GM21825 (cell line): ENCODE measurements around the gene NKX6-2.

Source experiments
- ATAC-seq: cut with Tn5 transposase; IDR thresholded peaks from one replicate; pipeline ENCODE4 v1.9.1; 2021; ENCODE audit warnings: mild to moderate bottlenecking, moderate library complexity; ENCODE audit not compliant: unreplicated experiment

NKX6-2 gene

DNA sequence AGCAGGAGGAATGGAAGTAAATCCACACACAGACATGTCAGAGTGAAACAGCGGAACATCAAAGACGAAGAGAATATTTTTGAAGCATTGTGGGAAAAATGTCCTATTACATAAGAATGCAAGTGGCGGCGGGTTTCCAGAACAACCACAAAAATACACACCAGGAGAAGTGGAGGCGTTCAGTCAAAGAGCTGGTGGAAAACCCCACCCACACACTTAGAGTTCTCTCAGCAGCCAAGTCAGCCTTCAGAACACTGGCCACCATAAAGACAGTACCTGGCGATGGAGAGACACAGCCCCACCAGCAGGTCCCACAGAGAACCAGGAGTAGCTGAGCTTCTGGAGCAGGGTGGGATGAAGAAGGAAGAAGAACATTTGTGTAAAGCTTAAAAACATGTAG lies 23.7 kb downstream of the NKX6-2 start:
- ATAC-seq: no peak

DNA sequence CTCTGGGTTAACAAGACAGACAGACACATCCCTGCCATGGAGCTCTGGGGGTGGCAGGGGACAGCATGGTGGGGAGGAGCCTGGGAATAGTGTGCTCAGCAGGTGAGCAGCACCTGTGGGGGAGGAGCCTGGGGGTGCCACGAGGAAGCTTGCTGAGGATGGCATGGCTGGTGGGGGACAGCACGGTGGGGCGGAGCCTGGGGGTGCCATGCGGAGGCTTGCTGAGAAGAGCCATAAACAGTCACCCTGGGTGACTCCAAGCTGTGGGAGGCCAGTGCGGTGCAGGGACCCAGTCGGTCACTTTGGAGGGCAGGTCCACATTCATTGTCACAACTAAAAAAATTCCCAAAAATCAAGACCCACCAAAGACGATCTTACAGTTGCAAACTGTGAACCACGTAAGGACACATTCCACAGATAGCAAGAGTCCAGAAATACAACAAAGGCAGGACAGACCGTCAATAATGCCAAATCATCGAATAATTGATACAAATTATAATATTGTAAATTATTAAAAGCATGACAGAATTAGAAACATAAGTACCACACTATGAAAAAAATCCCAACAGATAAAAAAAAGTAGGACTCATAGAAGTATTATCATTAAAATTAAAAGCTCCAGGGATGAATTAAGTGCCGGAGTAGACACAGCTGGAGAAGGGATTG lies 24.4 kb downstream of the NKX6-2 start:
- no peak for ATAC-seq

DNA sequence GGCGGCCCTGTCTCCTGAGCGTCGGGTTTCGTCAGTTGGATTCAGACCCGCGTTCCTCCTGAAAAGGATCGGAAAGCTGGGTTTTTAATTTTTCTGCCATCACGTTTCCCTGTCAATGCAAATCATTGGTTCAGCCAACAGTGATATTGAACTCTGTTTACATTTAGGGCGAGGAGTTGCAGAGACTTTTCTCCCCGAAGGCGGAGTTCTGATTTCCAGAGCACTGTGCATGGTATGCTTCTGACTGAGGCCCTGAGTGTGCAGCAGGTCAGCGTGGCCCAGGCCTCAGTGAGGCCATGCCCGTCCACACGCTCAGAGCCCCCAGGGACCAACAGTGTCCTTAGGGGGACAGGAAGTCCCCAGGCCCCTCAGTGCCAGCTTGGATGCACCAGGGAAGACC lies 27.1 kb downstream of the NKX6-2 start:
- no peak for ATAC-seq

DNA sequence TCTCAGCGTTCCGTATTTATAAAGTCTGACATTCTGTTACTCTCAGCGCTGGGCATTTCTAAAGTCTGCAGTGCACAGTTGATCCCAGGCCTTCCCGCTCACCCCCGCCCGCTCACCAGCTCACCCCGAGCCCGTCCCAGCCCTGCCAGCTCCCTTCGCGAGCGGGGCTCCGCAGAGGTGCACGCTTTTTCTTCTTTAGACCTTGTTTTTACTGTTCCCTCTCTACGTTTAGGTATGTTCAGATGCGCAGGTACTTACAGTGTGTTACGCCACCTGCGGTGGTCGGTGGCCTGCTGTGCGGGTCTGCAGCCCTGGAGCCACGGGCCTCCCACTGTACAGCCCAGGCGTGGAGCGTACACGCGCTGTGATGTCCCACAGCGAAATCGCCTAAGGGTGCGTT lies 28.8 kb downstream of the NKX6-2 start:
- no peak for ATAC-seq

DNA sequence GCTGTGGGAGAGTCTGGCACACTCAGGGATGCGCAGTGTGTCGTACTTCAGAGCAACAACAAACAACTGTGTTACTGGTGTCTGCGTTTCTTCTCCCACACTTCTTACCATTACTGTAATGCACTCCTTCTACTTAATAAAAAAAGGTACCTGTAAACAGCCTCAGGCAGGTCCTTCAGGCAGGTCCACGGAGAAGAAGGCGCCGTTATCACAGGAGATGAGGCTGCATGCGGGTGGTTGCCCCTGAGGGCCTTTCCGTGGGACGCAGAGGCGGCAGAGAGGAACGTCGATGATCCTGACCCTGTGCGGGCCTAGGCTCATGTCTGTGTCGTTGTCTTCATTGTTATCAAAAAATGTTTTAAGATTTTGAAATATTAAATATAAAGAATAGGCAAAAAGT lies 29.4 kb downstream of the NKX6-2 start:
- no peak for ATAC-seq

DNA sequence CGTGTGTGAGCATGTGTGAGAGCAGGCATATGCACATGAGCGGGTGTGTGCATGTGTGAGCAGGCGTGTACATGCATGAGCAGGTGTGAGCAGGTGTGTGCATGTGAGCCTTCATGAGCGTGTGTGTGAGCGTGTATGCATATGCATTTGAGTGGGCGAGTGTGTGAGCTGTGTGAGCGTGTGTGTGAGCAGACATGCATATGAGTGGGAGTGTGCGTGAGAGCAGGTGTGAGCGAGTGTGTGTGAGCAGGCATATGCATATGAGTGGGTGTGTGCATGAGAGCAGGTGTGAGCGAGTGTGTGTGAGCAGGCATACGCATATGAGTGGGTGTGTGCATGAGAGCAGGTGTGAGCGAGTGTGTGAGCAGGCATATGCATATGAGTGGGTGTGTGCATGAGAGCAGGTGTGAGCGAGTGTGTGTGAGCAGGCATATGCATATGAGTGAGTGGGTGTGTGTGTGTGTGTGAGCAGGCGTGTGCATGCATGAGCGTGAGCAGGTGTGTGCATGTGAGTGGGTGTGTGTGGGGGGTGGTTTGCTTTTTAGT lies 30.7 kb downstream of the NKX6-2 start:
- ATAC-seq: no peak

DNA sequence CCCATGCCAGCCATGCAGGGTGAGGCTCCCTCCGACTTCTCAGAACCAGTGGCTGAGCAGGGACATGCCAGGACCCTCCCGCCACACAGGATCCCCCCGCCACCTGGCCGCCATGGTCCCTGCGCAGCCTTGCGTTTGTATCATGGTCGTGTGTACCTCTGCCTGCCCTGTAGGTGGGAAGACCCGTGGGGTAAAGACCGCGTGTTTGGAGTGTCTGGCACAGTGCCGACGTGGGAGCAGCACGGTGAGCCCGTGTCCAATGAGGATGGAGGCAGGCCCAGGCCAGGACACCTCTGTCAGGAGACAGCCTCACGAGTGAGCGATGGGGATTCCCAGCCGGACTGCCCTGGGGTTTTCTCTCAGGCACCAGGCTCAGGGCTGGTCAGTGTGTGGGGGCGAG lies 31.9 kb downstream of the NKX6-2 start:
- no peak for ATAC-seq

DNA sequence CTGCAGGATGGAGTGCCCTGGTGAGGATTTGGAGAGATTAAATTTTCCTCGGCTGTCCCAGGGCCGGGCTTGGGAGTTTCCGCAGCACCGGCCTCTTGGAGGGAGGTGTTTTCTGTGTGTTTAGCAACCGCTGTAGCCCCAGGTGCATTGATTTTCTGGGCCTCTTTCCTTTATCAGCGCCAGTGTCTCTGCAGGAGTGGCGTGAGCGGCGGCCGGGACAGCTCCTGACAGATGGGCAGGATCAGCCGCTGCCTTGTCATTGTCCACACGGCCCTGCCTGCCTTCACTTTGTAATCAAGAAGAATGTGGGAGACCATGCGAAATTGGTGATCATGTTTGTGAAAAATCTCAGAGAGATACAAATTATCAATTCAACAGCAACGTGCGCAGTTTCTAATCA lies 32.4 kb downstream of the NKX6-2 start:
- ATAC-seq: no peak

DNA sequence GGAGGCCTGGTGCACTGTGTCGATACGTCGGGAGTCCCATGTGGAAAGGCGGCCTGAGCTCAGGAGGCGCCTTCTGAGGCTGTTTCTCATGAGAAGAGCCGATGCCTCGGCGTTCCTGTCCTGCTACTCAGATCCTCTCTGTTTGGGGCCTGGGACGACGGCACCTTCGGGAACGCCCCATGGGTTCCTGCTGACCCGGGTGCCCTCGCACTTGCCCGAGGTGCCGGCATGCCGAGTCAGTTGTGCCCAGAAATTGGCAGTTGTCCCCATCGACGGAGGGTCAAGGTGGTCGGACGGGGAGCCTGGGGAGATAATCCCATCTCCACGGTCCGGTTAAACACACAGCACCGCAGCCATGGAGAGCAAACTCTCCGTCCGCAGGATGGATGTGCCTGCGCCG lies 33.0 kb downstream of the NKX6-2 start:
- no peak for ATAC-seq

DNA sequence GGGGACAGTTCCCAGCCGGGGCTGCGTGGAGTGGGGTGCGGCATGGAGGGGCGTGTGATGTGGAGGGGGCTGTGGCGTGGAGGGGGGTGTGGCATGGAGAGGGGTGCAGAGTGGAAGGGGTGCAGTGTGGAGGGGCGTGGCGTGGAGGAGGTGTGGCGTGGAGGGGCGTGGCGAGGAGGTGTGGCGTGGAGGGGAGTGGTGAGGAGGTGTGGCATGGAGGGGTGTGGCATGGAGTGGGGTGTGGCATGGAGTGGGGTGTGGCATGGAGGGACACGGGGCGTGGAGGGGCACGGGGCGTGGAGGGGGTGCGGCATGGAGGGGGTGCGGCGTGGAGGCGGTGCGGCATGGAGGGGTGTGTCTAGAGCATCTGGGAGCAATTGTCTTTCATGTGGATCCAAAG lies 33.6 kb downstream of the NKX6-2 start:
- ATAC-seq: no peak

DNA sequence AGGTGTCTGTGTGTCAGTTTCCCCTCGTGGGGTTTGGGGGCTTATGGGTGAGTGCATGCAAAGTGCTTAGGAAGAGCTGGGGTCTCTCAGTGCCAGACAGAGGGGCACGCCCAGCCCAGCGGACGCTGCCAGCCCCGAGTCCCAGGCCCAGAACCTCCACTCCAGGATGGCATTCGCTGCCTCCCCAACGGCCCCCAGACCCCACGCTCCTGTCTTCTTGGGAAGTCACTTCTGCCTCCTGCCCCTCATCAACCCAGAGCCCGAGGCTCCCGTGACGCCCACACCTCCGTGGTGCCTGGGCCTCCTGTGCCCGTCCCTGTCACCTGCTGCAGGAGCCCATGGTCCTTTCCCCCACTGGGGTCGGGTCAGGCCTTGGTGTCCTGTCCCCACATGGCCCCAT lies 35.0 kb downstream of the NKX6-2 start:
- ATAC-seq: no peak

DNA sequence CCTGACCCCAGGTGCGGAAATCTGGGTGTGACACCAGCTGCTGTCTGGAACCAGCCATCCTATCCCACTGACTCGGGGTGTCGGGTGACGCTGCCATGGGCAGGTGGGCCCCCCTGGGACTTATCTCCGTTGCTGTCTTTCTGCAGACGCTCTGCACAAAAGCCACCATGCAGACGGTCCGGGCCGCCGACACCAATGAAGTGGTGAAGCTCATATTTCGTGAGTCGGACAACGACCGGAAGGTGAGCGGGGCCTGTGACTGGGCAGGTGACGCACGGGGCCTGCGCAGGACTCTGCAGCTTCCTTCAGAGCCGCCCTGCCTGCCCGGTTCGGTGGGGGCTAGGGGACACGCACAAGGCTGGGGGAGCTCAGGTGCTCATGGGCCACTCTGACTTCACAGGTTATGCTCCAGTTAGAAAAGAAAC lies 36.6 kb downstream of the NKX6-2 start:
- no peak for ATAC-seq

DNA sequence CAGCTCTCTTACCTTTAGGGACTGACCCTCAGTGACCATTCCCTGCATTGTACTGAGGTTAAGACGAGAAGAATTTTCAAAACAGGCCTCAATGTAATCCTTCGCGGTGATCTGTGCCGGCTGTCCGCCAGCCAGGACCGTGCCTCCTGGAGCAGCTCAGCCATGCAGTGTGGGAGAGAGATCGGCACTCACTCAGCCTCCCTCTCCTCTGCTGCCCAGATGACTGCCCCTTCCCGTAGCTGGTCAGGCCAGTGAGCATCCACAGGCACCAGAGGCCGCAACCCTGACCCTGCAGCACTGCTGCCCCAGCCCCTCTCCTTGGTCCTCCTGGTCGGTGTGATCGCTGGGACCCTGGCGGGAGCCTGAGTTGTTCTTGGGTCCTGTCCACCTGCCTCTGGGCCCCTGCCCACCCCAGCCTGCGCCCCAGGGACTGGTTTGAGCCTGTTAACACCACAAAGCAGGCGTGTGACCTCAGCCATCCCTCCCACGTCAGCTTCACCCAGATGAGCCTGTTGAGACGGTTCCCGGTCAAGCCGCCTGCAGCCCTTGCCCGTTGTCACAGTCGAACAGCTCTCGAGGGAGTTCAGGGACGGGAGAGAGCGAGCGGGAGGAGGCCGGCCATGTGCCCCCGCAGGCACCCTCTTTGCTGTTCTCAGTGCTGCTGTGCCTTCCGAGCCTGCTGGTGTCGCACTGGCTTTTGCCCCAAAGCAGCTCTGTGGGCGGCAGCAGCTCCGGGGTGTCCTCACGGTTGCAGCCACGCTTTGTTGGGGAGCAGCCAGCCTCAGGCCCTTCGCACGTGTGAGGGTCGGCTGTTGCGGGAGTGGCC lies 37.2 kb downstream of the NKX6-2 start:
- no peak for ATAC-seq

DNA sequence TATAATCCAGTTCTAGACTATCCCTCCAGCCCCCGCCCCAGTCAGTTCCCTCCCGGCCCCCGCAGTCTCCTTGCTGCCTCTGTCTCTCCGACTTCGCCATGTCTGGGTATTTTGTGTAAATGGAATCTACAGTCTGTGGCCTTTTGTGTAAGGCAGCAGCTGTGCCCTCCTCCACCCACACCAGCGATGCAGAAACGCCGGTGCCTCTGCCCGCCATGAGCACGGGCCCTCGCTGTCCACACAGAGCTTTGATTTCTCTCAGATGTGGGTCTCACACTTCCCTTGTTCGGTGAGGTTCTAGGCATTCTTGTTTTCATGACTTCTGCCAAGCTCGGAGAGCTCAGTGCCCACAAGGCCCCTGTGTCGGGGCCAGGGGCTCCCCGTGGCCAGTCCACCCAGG lies 37.8 kb downstream of the NKX6-2 start:
- no peak for ATAC-seq

DNA sequence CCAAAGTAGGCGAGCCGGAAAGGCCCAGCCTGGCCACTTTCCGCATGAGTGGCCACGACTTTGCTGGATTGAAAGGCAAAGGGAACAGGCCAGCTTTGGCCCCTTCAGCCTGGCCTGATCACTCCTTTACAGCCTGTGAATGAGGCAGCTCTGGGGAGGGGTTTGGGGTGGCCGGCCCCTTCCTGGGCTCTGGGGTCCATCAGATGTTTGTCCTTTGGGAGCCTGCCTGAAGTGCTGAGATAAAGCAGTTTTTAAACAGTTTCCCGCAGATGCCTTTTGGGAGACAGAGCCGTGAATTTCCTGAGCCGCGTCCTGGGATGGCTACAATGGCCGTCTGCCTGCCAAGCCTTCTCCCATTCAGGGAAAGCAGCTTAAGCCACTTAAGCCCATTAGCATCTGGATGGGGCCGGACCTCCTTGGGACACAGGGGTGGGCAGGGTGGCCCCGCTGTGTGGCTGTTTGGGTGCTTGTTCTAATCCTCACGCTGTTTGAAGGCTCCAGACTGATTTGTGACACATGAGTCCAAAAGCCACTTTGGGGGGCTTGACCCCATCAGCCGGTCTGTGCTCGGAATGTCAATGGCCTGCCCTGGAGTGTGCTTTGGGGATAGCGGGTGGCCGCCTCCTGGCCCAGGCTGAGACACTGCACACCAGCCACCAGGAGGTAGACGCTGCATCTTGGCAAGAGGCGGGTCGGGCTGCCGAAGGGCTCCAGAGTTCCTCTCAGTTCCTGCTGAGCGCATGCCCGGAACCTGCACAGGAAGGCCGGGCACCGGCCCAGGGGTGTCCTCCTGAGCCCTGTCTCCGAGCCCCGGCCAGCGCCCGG lies 38.9 kb downstream of the NKX6-2 start:
- ATAC-seq: no peak

DNA sequence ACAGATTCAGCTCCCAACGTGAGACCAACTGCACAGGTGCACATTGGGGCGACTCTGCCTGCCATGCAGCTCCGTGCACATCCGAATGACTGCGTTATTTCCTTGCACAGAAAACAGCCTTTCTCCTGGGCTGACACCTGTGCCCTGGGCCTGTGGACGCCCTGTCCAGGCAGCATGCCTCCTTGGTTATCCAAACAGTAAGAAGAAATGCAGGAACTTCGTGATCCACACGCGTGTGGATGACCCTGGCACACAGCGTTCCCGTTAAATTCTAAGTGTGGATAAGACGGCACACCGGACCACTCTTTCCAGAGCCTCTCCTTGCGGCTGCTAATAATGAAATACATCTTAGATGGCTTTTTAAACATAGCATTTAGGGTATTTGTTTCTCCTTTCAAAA lies 39.6 kb downstream of the NKX6-2 start:
- no peak for ATAC-seq

DNA sequence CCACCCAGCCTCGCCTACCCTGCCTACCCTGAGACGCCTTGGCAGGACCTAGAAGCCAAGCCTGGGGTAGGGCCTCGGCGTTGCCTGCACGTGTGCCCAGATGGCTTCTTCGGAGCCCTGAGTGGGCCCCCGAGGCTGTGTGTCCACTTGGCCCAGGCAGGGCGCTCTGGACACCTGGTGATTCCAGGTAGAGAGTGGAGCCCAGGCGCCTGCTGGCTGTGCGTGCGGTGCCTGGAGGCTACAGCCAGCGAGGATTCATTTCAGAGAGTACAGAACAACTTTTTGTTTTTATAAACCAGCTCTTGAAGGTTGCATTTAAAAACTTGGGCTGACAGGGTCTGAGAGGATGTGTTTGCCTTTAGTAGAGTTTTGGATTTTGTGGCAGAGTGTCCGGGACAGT lies 40.0 kb downstream of the NKX6-2 start:
- no peak for ATAC-seq

DNA sequence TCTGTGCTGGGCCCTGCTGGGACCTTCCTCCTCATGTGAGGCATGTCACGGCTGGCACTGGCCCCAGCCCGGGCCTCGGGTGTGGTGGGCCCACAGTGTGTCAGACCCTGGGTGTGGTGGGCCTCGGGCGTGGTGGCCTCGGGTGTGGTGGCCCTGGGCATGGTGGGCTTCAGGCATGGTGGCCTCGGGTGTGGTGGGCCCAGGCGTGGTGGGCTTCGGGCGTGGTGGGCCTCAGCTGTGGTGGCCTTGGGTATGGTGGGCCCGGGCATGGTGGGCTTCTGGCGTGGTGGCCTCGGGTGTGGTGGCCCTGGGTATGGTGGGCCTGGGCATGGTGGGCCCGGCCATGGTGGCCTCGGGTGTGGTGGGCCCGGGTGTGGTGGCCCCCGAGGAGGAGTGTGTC lies 40.4 kb downstream of the NKX6-2 start:
- no peak for ATAC-seq

DNA sequence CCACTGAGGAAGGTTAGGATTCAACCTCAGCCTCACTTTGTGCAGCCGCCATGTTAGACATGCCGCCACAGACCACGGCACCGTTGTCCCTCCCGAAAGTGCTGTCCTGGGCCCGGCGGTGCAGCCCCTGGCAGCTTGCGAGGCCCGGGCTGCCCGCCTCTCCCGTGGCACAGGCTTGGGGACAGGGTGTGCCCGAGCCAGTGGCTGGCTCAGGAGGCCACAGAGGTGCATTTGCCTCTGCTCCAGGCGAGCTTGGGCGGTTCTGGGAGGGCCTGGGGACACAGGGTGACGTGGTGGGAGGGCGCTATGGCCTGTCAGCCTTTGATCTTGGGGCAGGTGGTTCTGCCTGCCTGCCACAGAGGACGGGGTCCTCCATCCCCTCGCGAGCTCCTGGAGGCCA lies 41.1 kb downstream of the NKX6-2 start:
- no peak for ATAC-seq

DNA sequence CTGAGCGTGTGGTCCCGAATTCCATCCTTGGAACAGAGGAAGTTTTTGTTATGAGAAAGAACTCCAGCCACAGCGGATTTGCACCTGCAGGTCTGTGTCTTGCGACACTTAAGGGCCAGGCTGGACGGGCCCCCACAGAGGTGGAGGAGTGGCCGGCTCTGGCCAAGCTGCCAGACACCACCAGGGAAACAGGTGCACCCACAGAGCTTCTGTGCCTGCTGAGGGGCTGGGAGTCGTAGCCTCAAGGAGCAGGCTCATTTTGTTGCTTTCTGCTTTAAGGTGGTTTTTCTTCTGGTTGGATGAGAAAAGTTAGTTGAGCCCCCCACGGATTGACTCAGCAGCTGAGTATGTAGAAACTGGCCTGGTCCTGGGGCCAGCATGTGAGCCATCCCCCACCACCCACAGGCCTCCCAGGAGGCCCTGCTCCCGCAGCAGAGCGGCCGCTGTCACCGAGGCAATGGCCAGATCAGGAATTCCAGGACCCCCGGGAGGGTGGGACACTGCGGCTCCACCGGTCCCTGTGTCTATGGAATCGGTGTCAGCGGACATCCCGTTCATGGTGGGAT lies 41.9 kb downstream of the NKX6-2 start:
- no peak for ATAC-seq
